GM12891 (cell line): ENCODE measurements around the gene STAT3.
"Not testable (repeated sequence)": the region's sequence is repeated elsewhere in the genome, so short reads cannot be mapped to it uniquely, and the experiment has no call there.

Experiments
- DNase-seq: peaks from one replicate; pipeline ENCODE4 v3.0.0; 2011; ENCODE audit warnings: low spot score; ENCODE audit not compliant: insufficient read length
- FAIRE-seq: peaks from 2 replicates; lab custom pipeline; 2011; peaks lifted over from hg19 to GRCh38; lab: Jason Lieb, UNC
- PAX5 ChIP-seq: IDR thresholded peaks from 2 replicates; pipeline ENCODE4 v1.6.1; 2011; ENCODE audit warnings: low read length, moderate library complexity, mild to moderate bottlenecking; ENCODE audit not compliant: insufficient read depth, severe bottlenecking
- POLR2A ChIP-seq: IDR thresholded peaks from 2 replicates; pipeline ENCODE4 v1.6.1; 2011; ENCODE audit warnings: low read depth, low read length, control low read depth
- POLR2AphosphoS5 ChIP-seq: IDR thresholded peaks from 2 replicates; pipeline ENCODE4 v1.6.1; 2011; ENCODE audit warnings: low read depth, low read length, control low read depth
- POU2F2 ChIP-seq: IDR thresholded peaks from 2 replicates; pipeline ENCODE4 v1.6.1; 2011; ENCODE audit warnings: low read depth, mild to moderate bottlenecking, control low read depth, low read length, moderate library complexity
- SPI1 ChIP-seq: IDR thresholded peaks from 2 replicates; pipeline ENCODE4 v1.6.1; 2011; ENCODE audit warnings: low read depth, low read length, control low read depth
- TAF1 ChIP-seq: IDR thresholded peaks from 2 replicates; pipeline ENCODE4 v1.6.1; 2011; ENCODE audit warnings: low read depth, low read length, control low read depth

Gene STAT3

DNA sequence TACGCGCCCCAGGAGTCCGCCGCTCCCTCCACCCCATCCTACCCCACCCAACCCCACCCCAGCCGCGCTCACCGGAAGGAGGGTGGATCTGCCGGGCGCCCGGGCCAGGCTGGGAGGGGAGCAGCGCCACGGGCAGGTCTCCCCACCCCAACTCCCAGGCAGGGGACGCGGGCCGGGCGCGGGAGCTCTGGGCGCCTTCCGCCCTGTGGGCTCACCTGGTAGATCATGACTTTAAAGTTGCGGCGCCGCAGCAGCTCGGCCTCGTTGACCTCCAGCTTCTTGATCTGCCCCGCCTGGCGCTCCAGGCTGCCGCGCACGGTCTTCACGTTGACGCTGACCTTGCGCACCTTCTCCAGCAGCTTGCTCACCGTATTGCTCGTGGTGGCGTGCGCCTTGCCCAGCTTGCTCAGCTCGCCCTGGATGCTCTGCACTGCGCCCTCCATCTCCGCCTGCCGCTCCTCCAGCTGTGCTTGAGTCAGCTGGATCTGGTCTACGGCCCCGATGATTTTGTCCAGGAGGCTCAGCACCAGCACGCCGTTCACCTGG is 34.2 kb upstream of the STAT3 start:
- no peak for TF ChIP-seq PAX5
- DNase-seq (peak; percentile 48), FAIRE-seq (peak; percentile 72)

DNA sequence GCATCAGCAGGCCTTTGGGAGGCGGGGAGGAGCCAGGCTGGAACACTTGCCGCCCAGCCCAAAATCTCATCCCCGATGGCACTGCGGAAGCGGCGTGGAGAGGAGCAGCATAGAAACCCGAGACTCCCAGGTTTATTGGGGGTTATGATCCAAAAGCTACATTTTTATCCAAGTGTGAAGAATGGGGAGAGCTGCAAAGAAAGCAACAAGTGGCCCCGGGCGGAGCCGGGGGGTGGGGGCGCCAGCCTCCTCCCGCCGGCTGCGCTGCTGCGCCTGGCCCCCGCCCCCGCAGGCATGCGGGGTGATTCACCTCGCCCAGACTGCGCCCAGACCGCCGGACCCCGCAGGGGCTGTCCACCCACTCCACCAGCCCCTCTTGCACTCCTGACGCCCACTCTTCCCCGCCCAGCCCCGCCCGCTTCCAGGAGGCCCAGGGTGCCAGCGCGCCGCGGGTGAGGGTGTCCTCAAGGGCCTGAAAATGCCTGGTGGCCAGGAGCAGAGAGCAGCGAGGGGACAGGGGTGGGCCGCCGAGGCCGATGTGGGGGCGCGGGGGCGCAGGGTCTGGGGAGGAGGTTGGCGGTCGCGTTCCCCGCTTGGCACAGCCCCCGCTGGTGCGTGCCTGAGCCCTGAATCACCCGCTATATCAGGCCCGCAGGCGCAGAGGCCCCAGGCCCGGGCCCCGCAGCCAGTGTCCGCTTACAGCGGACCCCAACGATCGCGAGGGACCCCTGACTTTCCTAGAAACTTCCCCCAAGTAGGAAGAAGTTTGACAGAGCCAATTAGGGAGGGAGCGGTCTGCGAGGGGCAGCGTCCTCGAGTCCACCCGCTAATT is 33.5 kb upstream of the STAT3 start:
- FAIRE-seq (no peak), DNase-seq (no peak)
- TF ChIP-seq POU2F2 (no peak), POLR2A (no peak), TAF1 (no peak), PAX5 (no peak), SPI1 (no peak)

DNA sequence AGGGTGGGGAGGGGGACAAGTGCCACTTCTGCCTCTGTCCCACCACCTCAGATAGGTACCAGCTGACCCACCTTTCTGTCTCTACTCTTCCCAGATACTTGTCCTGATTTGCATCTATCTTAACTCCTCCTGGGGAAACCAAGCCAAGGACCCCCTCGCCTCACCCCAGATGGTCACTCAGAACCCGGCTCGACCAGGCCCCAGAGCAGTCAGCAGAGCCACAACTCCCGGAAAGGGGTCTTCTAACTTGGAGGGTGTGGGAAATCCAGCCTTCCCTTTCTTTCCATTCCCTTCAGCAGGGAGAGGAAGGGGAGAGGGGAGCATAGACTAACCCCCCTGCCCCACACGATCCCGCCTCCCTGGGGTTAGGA is 32.9 kb upstream of the STAT3 start:
- DNase-seq (no peak), FAIRE-seq (no peak)
- TF ChIP-seq SPI1: no peak
- TF ChIP-seq TAF1: no peak
- TF ChIP-seq PAX5: no peak
- TF ChIP-seq POLR2A: no peak
- TF ChIP-seq POLR2AphosphoS5: no peak
- TF ChIP-seq POU2F2: no peak

DNA sequence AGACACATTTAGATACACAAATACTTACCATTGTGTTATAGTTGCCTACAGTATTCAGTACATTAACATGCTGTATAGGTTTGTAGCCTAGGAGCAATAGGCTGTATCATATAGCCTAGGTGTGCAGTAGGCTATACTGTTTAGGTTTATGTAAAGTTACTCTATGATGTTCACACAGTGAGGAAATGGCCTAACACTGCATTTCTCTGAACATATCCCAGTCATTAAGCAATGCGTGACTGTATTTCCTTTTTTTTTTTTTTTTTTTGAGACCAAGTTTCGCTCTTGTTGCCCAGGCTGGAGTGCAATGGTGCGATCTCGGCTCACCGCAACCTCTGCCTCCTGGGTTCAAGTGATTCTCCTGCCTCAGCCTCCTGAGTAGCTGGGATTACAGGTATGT is 29.7 kb upstream of the STAT3 start:
- not testable (repeated sequence) for DNase-seq, FAIRE-seq

DNA sequence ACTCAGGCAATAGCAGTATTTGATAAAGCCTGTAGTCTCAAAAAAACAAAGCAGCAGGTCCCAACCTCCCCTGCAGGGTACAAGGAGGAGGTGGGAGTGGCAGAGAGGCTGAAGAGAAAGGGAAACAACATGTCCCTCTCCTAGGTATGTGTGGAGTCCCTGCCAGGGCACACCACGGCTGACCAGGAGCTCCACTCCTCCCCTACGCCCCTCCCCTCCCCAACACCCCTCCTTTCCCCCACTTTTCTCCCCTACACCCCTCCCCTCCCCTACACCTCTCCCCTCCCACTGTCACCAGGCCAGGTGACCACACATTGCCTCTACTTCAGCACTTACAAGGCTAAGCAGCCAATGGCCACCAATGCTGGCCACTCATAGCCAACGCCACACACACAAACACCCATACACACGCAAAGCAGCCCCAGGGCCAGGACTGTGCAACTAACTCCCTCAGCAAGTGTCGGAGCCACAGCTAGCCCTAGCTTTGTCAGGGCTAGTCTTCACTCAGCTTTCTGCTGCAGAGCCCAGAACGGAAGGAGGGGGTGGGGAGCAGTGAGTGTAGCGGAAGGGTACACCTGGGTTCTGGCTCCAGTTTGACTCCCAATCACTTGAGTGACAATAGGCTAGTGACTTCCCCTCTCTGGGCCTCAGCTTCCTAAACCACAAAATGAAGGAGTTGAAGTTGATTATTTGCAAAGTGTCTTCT is 26.6 kb upstream of the STAT3 start:
- DNase-seq (no peak), FAIRE-seq (peak; percentile 72)
- TF ChIP-seq TAF1 (no peak), POLR2A (no peak)

DNA sequence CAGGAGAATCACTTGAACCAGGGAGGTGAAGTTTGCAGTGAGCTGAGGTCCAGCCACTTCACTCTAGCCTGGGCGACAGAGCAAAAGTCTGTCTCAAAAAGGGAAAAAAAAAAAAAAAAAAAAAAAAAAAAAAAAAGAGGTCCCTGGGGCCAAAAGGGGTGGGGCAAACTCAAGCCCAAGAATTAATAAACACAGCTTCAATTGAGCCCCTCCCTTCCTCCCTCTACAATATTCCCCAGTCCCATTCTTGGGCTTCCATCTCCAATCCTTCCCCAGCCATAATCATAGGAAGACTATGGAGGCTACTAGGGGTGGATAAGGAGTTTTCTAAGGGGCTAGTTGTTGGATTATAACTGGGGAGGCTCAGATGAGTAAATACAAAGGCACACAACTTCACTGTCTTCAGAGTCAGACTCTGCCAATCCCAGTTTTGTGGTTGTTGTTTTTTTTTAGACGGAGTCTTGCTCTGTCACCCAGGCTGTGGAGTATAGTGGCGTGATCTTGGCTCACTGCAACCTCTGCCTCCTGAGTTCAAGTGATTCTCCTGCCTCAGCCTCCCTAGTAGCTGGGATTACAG is 25.3 kb upstream of the STAT3 start:
- DNase-seq (no peak), FAIRE-seq (no peak)
- TF ChIP-seq PAX5: no peak
- no peak for TF ChIP-seq SPI1
- TF ChIP-seq POU2F2: no peak
- no peak for TF ChIP-seq POLR2A
- no peak for TF ChIP-seq TAF1
- TF ChIP-seq POLR2AphosphoS5: no peak

DNA sequence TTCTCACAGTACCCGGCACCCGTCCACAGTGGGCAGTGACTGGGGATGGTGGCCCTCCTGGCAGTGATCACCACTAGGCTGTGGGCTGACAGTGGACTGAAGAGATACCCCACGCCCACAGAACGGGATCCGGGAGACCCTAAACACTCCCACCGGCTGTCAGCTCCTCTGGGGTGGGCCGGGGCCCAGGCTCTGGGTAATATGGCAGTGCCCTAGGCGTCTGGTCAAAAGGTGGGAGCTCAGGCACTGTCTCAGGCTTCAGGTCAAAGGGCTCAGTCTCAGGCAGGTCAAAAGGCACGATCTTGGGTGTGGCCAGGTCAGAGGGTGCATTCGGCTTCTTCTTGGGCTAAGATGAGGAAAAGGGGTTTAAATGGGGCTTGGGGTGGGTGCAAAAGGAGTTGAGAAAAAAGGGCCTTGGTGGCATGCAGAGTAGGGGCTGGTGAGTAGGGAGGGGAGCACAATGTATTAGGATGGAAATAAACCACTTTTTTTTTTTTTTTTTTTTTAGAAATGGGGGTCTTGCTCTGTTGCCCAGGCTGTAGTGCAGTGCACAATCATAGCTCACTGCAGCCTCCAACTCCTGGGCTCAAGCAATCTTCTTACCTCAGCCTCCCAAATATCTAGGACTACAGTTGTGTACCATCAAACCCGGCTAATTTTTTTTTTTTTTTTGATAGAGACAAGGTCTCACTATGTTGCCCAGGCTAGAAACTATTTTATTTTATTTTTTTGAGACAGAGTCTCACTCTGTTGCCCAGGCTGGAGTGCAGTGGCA is 23.9 kb upstream of the STAT3 start:
- FAIRE-seq (no peak), DNase-seq (no peak)
- TF ChIP-seq POLR2AphosphoS5: no peak
- TF ChIP-seq POU2F2: no peak
- TF ChIP-seq POLR2A: no peak
- TF ChIP-seq PAX5: no peak
- no peak for TF ChIP-seq TAF1
- no peak for TF ChIP-seq SPI1

DNA sequence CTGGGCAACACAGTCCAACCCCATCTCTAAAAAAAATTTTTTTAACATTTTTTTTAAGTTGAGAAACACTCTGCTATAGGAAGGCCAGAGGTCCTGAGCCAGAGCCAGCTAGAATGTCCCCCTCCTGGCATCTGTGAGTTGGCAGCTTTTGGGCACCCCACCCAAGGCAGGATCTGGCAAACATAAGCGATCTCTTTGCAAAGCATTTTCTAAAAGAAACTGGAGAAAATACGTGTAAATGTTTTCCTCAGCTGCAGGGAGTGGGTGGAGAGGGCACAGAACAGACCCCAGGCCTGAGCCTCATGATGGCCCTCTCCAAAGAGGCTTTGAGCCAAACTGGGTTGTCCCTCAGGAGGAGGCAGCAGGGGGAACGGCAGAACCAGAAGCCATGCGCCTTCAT is 23.1 kb upstream of the STAT3 start:
- DNase-seq (no peak), FAIRE-seq (no peak)

DNA sequence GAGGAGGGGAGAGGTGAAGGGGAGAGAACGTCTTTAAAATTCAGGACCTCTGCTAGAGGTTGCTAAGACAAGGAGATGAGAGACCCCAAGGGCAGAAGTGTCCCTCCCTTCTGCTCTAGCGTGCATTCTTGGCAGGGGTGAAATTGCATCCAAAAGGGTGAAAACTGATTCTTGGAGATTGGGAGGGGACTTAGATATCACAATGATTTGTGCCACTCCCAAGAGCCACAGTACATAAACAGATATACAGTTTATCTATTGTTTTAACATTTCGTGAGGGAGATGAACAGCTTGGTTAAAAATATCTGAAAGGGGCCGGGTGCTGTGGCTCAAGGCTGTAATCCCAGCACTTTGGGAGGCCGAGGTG is 22.1 kb upstream of the STAT3 start:
- FAIRE-seq: no peak
- TF ChIP-seq PAX5 (no peak), POU2F2 (no peak), POLR2A (no peak)

More for the DNA sequence above, 23.1 kb upstream of the STAT3 start:
- TF ChIP-seq TAF1 (no peak), PAX5 (no peak), POLR2A (no peak), POU2F2 (no peak), POLR2AphosphoS5 (no peak), SPI1 (no peak)

More for the DNA sequence above, 22.1 kb upstream of the STAT3 start:
- no peak for DNase-seq
